Cardiac septum (tissue), 1 donor: ENCODE results near the gene PLA2G4A. TPM values are rescaled to one million over a fixed set of nuclear protein-coding genes. Genes with fewer than 3 reads are reported as not detected.
"Not testable (repeated sequence)": the region's sequence is repeated elsewhere in the genome, so short reads cannot be mapped to it uniquely, and the experiment has no call there.

Experiments
- DNase-seq: peaks from one replicate; pipeline ENCODE4 v3.0.0-alpha.2; 2020; ENCODE audit warnings: low spot score
- intact Hi-C: fragments of 100-400 bp; cut with DNase I; formaldehyde crosslinking; loops from one replicate; pipeline ENCODE4 v1.14.0; 2022
- total RNA-seq: library from RNA; stranded (reverse); fragmentation: NEBNext Ultra II Directional; extraction: Animal tissue kit (Norgen Biotek cat#: 25700); gene quantifications from one replicate; pipeline ENCODE4 v1.2.1, GENCODE V29; 2021
- donor health status: DM: no; HTN: no; CAD: no.

Gene PLA2G4A
- total RNA-seq, 1 donor from 2014 or later, result 1.3 TPM

GRCh38 chr1:186901631-186902030, 72.9 kb downstream of the PLA2G4A start:
- no peak for DNase-seq
- intact Hi-C loops, result no loop called here

GRCh38 chr1:186903374-186904136, 74.8 kb downstream of the PLA2G4A start:
- intact Hi-C loops, result no loop called here
- DNase-seq, result no peak

- no peak for DNase-seq
- intact Hi-C loops, result no loop called here
These were observed 75.6 kb downstream of the PLA2G4A start for GRCh38 chr1:186904361-186904760.

- DNase-seq, result no peak
- intact Hi-C loops, result no loop called here
These were observed 76.8 kb downstream of the PLA2G4A start for GRCh38 chr1:186905561-186905960.

- DNase-seq, result no peak
- intact Hi-C loops, result no loop called here
These were observed 86.8 kb downstream of the PLA2G4A start for GRCh38 chr1:186915555-186915954.

- intact Hi-C loops, DNase-seq: not testable (repeated sequence)
These were observed 88.5 kb downstream of the PLA2G4A start for GRCh38 chr1:186917106-186917786.

- DNase-seq, intact Hi-C loops: not testable (repeated sequence)
These were observed 92.6 kb downstream of the PLA2G4A start for GRCh38 chr1:186921386-186921785.

- intact Hi-C loops, DNase-seq: not testable (repeated sequence)
These were observed 94.1 kb downstream of the PLA2G4A start for GRCh38 chr1:186922814-186923213.

GRCh38 chr1:186923486-186923885, 94.7 kb downstream of the PLA2G4A start:
- no peak for DNase-seq
- intact Hi-C loops, result no loop called here

GRCh38 chr1:186925881-186926669, 97.3 kb downstream of the PLA2G4A start:
- no peak for DNase-seq
- intact Hi-C loops, result no loop called here

- intact Hi-C loops, result no loop called here
- no peak for DNase-seq
These were observed 99.1 kb downstream of the PLA2G4A start for GRCh38 chr1:186927884-186928283.

- intact Hi-C loops, result no loop called here
These were observed 101.5 kb downstream of the PLA2G4A start for GRCh38 chr1:186930238-186930637.

GRCh38 chr1:186937016-186937670, 108.4 kb downstream of the PLA2G4A start:
- DNase-seq, result no peak
- intact Hi-C loops, result no loop called here

More at GRCh38 chr1:186930238-186930637, 101.5 kb downstream of the PLA2G4A start:
- no peak for DNase-seq

- DNase-seq, result no peak
These were observed 115.3 kb downstream of the PLA2G4A start for GRCh38 chr1:186943891-186944686.

GRCh38 chr1:186945146-186945545, 116.4 kb downstream of the PLA2G4A start:
- intact Hi-C loops, result no loop called here
- DNase-seq, result no peak

More at GRCh38 chr1:186943891-186944686, 115.3 kb downstream of the PLA2G4A start:
- intact Hi-C loops, result no loop called here

- DNase-seq, result no peak
- intact Hi-C loops, result no loop called here
These were observed 119.8 kb downstream of the PLA2G4A start for GRCh38 chr1:186948535-186948934.

GRCh38 chr1:186949173-186949572, 120.4 kb downstream of the PLA2G4A start:
- intact Hi-C loops, result no loop called here
- no peak for DNase-seq

GRCh38 chr1:186950547-186950946, 121.8 kb downstream of the PLA2G4A start:
- no peak for DNase-seq

GRCh38 chr1:186953876-186954275, 125.1 kb downstream of the PLA2G4A start:
- no peak for DNase-seq
- intact Hi-C loops, result no loop called here

More at GRCh38 chr1:186950547-186950946, 121.8 kb downstream of the PLA2G4A start:
- intact Hi-C loops, result no loop called here
